ENCODE results near the gene IL17D.

- no peak for TF ChIP-seq CTCF (IDR thresholded peaks at IDR 0.05; ENCODE audit: borderline replicate concordance, extremely low read depth, low read length, poor library complexity, severe bottlenecking)
- TF ChIP-seq EZH2 (IDR thresholded peaks at IDR 0.05; ENCODE audit: borderline replicate concordance, low read depth, low read length, severe bottlenecking), result no peak
Measured at GRCh38 chr13:20728579-20729311, 25.2 kb downstream of the IL17D start.

All from DND-41 (cell line).